SKM-1 treated with dmso at 0.1 percent for 144 hours (cell line): ENCODE data around the gene RAB7A.

Source experiments
- DNase-seq: peaks from one replicate; lab custom pipeline; 2025; ENCODE audit not compliant: unreplicated experiment; lab: John Stamatoyannopoulos, UW

RAB7A gene

DNA sequence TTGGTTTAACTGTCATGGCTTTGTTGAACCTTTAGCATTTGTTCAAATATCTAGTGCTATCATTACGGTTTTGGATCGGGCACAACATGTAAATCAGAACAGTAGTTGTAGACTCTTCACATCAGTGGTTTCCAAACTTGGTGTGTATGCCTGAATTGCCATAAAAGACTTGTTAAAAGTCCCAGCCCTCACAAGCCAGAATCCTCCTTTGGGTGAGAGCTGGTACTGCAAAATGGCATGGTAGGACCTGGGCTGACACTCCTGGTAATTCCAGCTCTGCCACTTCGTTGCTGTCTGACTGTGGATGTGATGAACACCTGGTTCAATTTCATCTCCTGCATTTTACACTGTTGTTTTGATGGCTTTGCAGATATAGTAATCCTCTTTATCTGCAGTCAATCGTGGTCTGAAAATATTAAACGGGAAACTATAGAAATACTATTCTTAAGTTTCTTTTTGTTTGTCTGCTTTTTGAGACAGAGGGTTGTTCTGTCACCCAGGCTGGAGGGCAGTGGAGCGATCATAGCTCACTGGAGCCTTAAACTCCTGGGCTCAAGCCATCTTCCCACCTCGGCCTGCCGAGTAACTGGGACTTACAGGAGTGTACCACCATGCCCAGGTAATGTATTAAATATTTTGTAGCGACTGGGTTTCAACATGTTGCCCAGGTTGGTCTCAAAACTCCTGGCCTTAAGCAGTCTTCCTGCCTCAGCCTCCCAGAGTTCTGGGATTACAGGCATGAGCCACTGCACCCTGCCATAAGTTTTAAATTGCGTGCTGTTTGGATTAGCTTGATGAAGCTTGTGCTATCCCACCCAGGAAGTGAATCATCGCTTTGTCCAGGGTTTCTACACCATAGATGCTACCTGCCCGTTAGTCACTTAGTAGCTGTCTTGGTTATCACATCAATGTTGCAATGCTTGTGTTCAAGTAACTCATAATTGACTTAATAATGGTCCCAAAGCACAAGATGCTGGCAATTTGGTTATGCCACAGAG is 61.6 kb downstream of the RAB7A start:
- DNase-seq = no peak

- no peak for DNase-seq
Measured at GRCh38 chr3:128788268-128788869, 62.4 kb downstream of the RAB7A start.

DNA sequence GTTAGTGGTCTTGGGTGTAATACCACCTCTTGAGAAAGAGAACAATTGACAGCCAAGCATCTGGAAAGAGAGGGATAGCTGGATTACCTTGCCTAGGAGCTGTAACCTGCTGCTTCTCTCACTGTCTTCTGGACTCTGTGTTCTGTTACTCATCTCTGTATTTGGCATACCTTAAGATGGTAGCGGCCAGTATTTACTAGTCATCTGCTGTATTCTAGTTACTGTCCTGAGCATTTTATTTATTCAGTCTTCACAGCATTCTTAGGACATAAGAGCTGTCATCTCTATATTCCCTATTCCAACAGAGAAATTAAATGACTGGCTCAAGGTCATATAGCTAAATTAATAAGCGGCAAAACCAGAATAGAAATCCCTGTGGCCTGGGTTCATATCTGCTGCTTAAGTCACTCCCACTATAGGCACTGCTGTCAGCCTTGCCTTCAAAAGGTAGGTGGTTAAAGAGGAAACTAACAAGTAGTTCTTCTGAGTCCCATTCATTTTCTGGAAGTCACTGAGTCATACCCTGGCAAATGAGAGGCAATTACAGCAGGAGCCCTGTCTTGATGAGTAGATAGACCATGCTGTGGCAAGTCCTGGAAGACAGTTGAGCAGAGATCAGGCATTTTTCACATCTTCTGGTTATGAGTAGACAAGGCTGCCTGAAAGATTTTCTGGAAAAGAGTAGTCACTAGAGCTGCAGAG is 68.2 kb downstream of the RAB7A start:
- DNase-seq = peak; percentile 33

DNA sequence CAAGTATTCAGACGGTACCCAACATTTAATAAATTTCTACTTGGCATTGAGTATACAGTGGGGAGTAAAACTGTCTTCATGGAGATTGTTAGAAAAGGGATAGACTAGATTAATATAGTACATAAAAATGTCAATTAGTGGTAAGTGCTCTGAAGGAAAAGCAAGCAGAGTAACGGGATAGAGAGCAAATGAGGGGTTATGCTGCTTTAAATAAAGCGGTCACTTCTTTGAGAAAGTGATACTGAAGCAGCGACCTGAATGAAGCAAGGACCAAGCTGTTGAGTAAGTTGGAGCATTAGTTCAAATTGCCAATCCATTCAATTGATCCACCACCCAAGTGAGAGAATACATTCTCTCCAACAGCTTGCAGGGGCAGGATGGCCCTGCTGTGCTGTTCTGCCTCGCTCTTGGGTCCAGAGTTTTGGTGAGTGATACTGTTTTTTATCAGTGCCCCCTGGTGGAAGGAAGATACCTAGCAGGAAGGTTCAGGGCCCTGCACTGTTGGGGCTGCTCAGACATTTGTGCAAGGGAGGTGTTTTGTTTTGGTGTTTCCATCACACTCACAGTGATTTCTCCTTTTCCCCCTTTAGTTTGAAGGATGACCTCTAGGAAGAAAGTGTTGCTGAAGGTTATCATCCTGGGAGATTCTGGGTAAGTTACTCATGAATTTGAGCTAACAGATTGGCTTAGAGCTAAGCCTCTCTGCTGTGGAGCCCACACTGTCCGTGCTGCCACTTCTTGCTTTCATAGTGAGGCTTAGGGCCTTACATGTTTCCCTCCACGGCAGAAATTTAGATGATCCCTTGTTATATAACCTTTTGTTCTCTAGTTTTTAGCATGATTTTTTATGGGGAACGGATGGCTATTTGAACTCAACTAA is 69.0 kb downstream of the RAB7A start:
- peak; percentile 71 for DNase-seq

- no peak for DNase-seq
Measured at GRCh38 chr3:128799653-128800052, 73.7 kb downstream of the RAB7A start.

- no peak for DNase-seq
Measured at GRCh38 chr3:128800241-128801187, 74.5 kb downstream of the RAB7A start.

GRCh38 chr3:128801779-128802380 is 75.9 kb downstream of the RAB7A start:
- no peak for DNase-seq

DNA sequence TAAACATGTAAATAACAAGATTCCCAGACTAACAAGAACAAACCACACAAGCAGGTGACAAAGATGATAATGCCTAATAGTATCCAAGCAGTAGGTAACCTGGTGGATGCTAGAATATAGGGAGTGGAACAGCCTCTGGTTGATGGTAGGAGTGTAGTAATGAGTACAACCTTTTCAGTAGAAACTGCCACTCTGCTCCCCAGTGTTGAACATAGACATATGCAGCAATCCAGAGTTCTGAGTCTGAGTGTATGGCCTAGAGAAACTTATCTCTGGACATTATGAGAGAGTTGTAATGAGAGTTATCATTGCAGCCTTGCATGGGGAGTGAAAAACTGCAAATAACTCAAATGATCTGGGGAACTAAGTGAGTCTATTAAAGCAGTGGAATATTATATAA is 77.3 kb downstream of the RAB7A start:
- no peak for DNase-seq

DNA sequence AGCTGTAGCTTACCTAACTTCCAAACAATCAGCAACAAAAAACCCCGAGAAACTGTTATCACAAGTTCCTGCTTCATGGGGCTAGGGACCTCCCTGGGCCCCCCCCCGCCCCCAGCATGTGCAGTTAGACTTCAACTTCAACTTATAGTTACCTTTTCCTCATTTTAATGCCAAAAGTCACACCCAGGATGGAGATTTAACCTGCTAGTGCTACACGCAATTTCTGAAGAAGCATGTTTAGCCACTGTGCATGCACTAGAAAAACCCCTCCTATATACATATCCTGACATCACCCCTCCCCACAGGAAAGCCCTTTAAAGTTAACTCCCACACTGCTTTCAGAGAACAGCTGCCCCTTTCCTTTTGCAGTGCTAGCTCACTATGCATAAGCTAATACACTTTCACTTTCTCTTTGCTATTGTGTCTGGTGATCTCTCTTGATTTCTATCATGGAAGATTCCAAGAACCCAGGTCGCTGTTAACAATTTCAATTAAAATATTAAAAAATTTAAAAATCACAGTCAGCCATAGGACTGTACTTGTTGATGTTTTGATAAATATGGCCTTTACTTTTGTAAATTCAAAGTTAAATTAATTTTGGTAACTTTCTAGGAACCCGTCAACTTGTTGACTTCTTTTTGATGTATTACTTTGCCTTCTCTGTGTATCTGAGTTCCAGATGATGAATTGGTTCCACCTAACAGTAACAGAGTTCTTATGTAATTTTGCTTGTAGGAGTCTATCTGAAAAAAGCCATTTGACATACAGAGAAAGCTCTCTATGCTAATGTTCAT is 78.2 kb downstream of the RAB7A start:
- DNase-seq = no peak

- no peak for DNase-seq
Measured at GRCh38 chr3:128804811-128805155, 78.8 kb downstream of the RAB7A start.

DNA sequence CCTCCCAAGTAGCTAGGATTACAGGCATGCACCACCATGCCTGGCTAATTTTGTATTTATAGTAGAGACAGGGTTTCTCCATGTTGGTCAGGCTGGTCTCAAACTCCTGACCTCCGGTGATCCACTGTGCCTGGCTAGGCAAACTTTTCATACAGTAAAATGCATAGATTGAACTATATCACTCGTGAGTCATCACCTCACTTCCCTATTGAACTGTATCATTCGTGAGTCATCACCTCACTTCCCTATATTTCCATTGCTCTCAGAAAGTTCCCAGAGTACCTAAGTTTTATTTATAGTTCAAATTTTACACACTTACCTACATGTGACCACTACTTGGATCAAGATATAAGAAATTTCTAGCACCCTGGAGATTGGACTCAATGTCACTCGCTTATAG is 79.8 kb downstream of the RAB7A start:
- peak; percentile 59 for DNase-seq

- no peak for DNase-seq
Measured at GRCh38 chr3:128806588-128806987, 80.6 kb downstream of the RAB7A start.

GRCh38 chr3:128807186-128807830 is 81.3 kb downstream of the RAB7A start:
- DNase-seq = no peak

GRCh38 chr3:128808672-128809071 is 82.7 kb downstream of the RAB7A start:
- DNase-seq = no peak

DNA sequence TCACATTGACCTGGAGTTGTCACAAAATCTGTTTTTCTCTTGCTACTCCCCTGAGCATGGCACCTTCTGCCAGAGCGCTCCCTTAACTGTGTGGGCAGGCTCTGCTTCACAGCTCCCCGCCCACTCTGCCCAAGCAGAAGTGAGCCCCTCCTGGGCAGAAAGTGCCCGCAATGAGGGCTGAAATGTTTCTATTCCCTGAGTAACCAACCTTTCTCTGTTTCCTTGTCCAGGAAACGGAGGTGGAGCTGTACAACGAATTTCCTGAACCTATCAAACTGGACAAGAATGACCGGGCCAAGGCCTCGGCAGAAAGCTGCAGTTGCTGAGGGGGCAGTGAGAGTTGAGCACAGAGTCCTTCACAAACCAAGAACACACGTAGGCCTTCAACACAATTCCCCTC is 87.1 kb downstream of the RAB7A start:
- DNase-seq = no peak

- DNase-seq = no peak
Measured at GRCh38 chr3:128814060-128814459, 88.1 kb downstream of the RAB7A start.

- DNase-seq = no peak
Measured at GRCh38 chr3:128814519-128815317, 88.7 kb downstream of the RAB7A start.
